HEK293T (cell line): ENCODE data around the gene CCL14.

ENCODE experiments used
- CTCF ChIA-PET: fragments of 350-600 bp; formaldehyde crosslinking; extraction: SDS; loops from one replicate; lab custom pipeline; 2021; ENCODE audit warnings: antibody characterized with exemption, inconsistent platforms; lab: Yijun Ruan, JAX
- POLR2A ChIA-PET: fragments of 350-600 bp; formaldehyde crosslinking; extraction: SDS; loops from one replicate; lab custom pipeline; 2020; ENCODE audit warnings: antibody characterized with exemption, inconsistent platforms; lab: Yijun Ruan, JAX
- DNase-seq: peaks from one replicate; pipeline ENCODE4 v3.0.0; 2012; ENCODE audit warnings: mixed read lengths; ENCODE audit errors: extremely low spot score
- ARNT ChIP-seq: fragments of 450-650 bp; IDR thresholded peaks from 2 replicates; pipeline ENCODE4 v1.6.1; 2017; ENCODE audit warnings: mild to moderate bottlenecking
- BHLHE40 ChIP-seq: fragments of 450-650 bp; IDR thresholded peaks from 2 replicates; pipeline ENCODE4 v1.6.1; 2016; ENCODE audit warnings: mild to moderate bottlenecking, moderate library complexity, borderline replicate concordance
- CTBP1 ChIP-seq: fragments of 450-650 bp; IDR thresholded peaks from 2 replicates; pipeline ENCODE4 v1.6.1; 2016; ENCODE audit warnings: borderline replicate concordance
- ELF4 ChIP-seq: fragments of 450-650 bp; IDR thresholded peaks from 2 replicates; pipeline ENCODE4 v1.6.1; 2017; ENCODE audit warnings: antibody characterized with exemption
- FOXA1 ChIP-seq: fragments of 450-650 bp; IDR thresholded peaks from 2 replicates; pipeline ENCODE4 v1.6.1; 2016; ENCODE audit warnings: mild to moderate bottlenecking
- FOXK2 ChIP-seq: fragments of 450-650 bp; IDR thresholded peaks from 2 replicates; pipeline ENCODE4 v1.6.1; 2016; ENCODE audit warnings: mild to moderate bottlenecking
- FOXM1 ChIP-seq: fragments of 450-650 bp; IDR thresholded peaks from 2 replicates; pipeline ENCODE4 v1.6.1; 2017; ENCODE audit warnings: mild to moderate bottlenecking, borderline replicate concordance
- HDGF ChIP-seq: fragments of 450-650 bp; IDR thresholded peaks from 2 replicates; pipeline ENCODE4 v1.6.1; 2017; ENCODE audit warnings: antibody characterized with exemption, borderline replicate concordance
- L3MBTL2 ChIP-seq: fragments of 450-650 bp; conservative IDR thresholded peaks from 2 replicates; pipeline ENCODE4 v1.6.1; 2016; ENCODE audit warnings: mild to moderate bottlenecking
- LEF1 ChIP-seq: fragments of 450-650 bp; IDR thresholded peaks from 2 replicates; pipeline ENCODE4 v1.6.1; 2017; ENCODE audit warnings: mild to moderate bottlenecking, borderline replicate concordance
- NFRKB ChIP-seq: fragments of 450-650 bp; IDR thresholded peaks from 2 replicates; pipeline ENCODE4 v1.6.1; 2016; ENCODE audit warnings: mild to moderate bottlenecking, moderate library complexity
- PKNOX1 ChIP-seq: fragments of 450-650 bp; IDR thresholded peaks from 2 replicates; pipeline ENCODE4 v1.6.1; 2016
- SP1 ChIP-seq: fragments of 450-650 bp; IDR thresholded peaks from 2 replicates; pipeline ENCODE4 v1.6.1; 2017
- SUZ12 ChIP-seq: fragments of 450-650 bp; IDR thresholded peaks from 2 replicates; pipeline ENCODE4 v1.6.1; 2016; ENCODE audit warnings: mild to moderate bottlenecking
- TARDBP ChIP-seq: fragments of 450-650 bp; IDR thresholded peaks from 2 replicates; pipeline ENCODE4 v1.6.1; 2016
- ZNF384 ChIP-seq: fragments of 450-650 bp; IDR thresholded peaks from 2 replicates; pipeline ENCODE4 v1.6.1; 2016

Gene CCL14

GRCh38 chr17:35953720-35954119 is 32.8 kb downstream of the CCL14 start:
- no peak for DNase-seq
- POLR2A ChIA-PET: interaction anchor here (0.7 kb wide), 1 partner anchor 145 kb away, joined by 3 read pairs; the partner anchor contains the start of gene TAF15
- CTCF ChIA-PET: no interaction called here
- TF ChIP-seq FOXA1: no peak

GRCh38 chr17:35949401-35949800 is 37.1 kb downstream of the CCL14 start:
- TF ChIP-seq NFRKB: no peak
- no peak for TF ChIP-seq LEF1
- TF ChIP-seq ARNT: no peak
- no peak for TF ChIP-seq FOXA1
- TF ChIP-seq SP1: no peak
- TF ChIP-seq SUZ12: no peak
- TF ChIP-seq TARDBP: no peak
- no peak for TF ChIP-seq FOXM1
- TF ChIP-seq HDGF: no peak
- TF ChIP-seq CTBP1: no peak
- no peak for TF ChIP-seq ELF4
- TF ChIP-seq PKNOX1: no peak
- TF ChIP-seq ZNF384: no peak
- TF ChIP-seq BHLHE40: no peak
- no peak for TF ChIP-seq L3MBTL2
- no peak for TF ChIP-seq FOXK2
- no peak for DNase-seq
- ChIA-PET POLR2A (interaction anchor here (0.9 to 1.3 kb wide), 3 partner anchors 18 to 537 kb away, joined by 3 to 4 read pairs (median 3); partner anchors contain the start of genes RDM1 and ZNHIT3), CTCF (no interaction called here)

- TF ChIP-seq ELF4: no peak
- TF ChIP-seq TARDBP: no peak
- no peak for TF ChIP-seq FOXM1
- no peak for TF ChIP-seq HDGF
- no peak for TF ChIP-seq L3MBTL2
- TF ChIP-seq SP1: no peak
- no peak for TF ChIP-seq FOXK2
- no peak for TF ChIP-seq ARNT
- TF ChIP-seq LEF1: no peak
- POLR2A ChIA-PET: no interaction called here
- CTCF ChIA-PET: interaction anchor here (0.6 to 1.4 kb wide), 5 partner anchors 18 to 720 kb away, joined by 3 to 4 read pairs (median 3); partner anchors contain the start of gene RDM1
- DNase-seq: no peak
Measured at GRCh38 chr17:35948092-35948491, 38.4 kb downstream of the CCL14 start.

- DNase-seq: peak; percentile 39
- ChIA-PET CTCF (interaction anchor here (0.6 to 1.0 kb wide), 6 partner anchors 17 to 864 kb away, joined by 3 to 8 read pairs (median 4); partner anchors contain the start of gene RDM1), POLR2A (no interaction called here)
- TF ChIP-seq ZNF384 (peak; percentile 80), FOXM1 (no peak)
Measured at GRCh38 chr17:35947156-35947585, 39.4 kb downstream of the CCL14 start.

- POLR2A ChIA-PET: interaction anchor here (2.2 kb wide), 1 partner anchor 13 kb away, joined by 22 read pairs; the partner anchor contains the start of gene RDM1
- DNase-seq: no peak
- CTCF ChIA-PET: interaction anchor here (0.6 kb wide), 1 partner anchor 1459 kb away, joined by 3 read pairs; no protein-coding TSS in a partner anchor
- TF ChIP-seq BHLHE40 (no peak), ZNF384 (no peak), L3MBTL2 (no peak), NFRKB (no peak), ELF4 (no peak), LEF1 (no peak), CTBP1 (no peak), PKNOX1 (no peak), FOXK2 (no peak), TARDBP (no peak), FOXM1 (no peak), SP1 (no peak)
Measured at GRCh38 chr17:35944151-35944550, 42.4 kb downstream of the CCL14 start.

GRCh38 chr17:35943537-35943936 is 43.0 kb downstream of the CCL14 start, which contains the start of gene LYZL6:
Gene LYZL6 (minus strand): TSS chr17:35943713. CDS start chr17:35939356, 4,357 bp downstream.
- ChIA-PET POLR2A (interaction anchor here (1.5 to 2.2 kb wide), 2 partner anchors 13 to 542 kb away, joined by 4 to 22 read pairs; partner anchors contain the start of gene RDM1), CTCF (interaction anchor here (1.1 to 1.2 kb wide), 2 partner anchors 129 to 205 kb away, joined by 3 to 5 read pairs; no protein-coding TSS in a partner anchor)
- no peak for TF ChIP-seq LEF1
- TF ChIP-seq ELF4: no peak
- no peak for TF ChIP-seq L3MBTL2
- no peak for TF ChIP-seq HDGF
- TF ChIP-seq ARNT: no peak
- no peak for TF ChIP-seq SP1
- TF ChIP-seq NFRKB: no peak
- TF ChIP-seq CTBP1: no peak
- no peak for TF ChIP-seq ZNF384
- TF ChIP-seq PKNOX1: no peak
- no peak for TF ChIP-seq TARDBP
- TF ChIP-seq FOXA1: no peak
- no peak for TF ChIP-seq SUZ12
- TF ChIP-seq FOXM1: no peak
- TF ChIP-seq BHLHE40: no peak
- no peak for DNase-seq
